GM19438 (cell line): Measurements from ENCODE around the gene SMARCB1.

Experiments
- ATAC-seq: cut with Tn5 transposase; IDR thresholded peaks from one replicate; pipeline ENCODE4 v1.9.1; 2021; ENCODE audit warnings: low read depth; ENCODE audit not compliant: unreplicated experiment

The SMARCB1 gene

GRCh38 chr22:23786752-23787599, at the start of gene SMARCB1:
TSS of gene SMARCB1 (plus strand) at chr22:23786966. CDS start at chr22:23787170, 204 bp downstream.
- ATAC-seq: peak; percentile 66

- no peak for ATAC-seq
Observed at GRCh38 chr22:23737696-23738095, 49.1 kb upstream of the SMARCB1 start.

- ATAC-seq: no peak
Observed at GRCh38 chr22:23742505-23743264, 44.1 kb upstream of the SMARCB1 start.

- ATAC-seq: no peak
Observed at GRCh38 chr22:23743303-23743705, 43.5 kb upstream of the SMARCB1 start.

GRCh38 chr22:23744001-23744400, 42.8 kb upstream of the SMARCB1 start:
- no peak for ATAC-seq

GRCh38 chr22:23744485-23744884, 42.3 kb upstream of the SMARCB1 start:
- no peak for ATAC-seq

- ATAC-seq: no peak
Observed at GRCh38 chr22:23745791-23746190, 41.0 kb upstream of the SMARCB1 start.

- no peak for ATAC-seq
Observed at GRCh38 chr22:23749841-23750301, 36.9 kb upstream of the SMARCB1 start.

GRCh38 chr22:23750367-23750713, 36.4 kb upstream of the SMARCB1 start:
- ATAC-seq: no peak

- ATAC-seq: peak; percentile 68
Observed at GRCh38 chr22:23750714-23751440, 35.9 kb upstream of the SMARCB1 start, which contains the start of gene ZNF70. TSS of gene ZNF70 (minus strand) at chr22:23751112. CDS start at chr22:23745140, 5,972 bp downstream.

- no peak for ATAC-seq
Observed at GRCh38 chr22:23751441-23751996, 35.2 kb upstream of the SMARCB1 start.

GRCh38 chr22:23752090-23752691, 34.6 kb upstream of the SMARCB1 start:
- ATAC-seq: no peak

GRCh38 chr22:23752750-23753149, 34.0 kb upstream of the SMARCB1 start:
- no peak for ATAC-seq

GRCh38 chr22:23753385-23753784, 33.4 kb upstream of the SMARCB1 start:
- no peak for ATAC-seq

- ATAC-seq: no peak
Observed at GRCh38 chr22:23754220-23754919, 32.4 kb upstream of the SMARCB1 start, which contains the start of gene VPREB3. TSS of gene VPREB3 (minus strand) at chr22:23754425. CDS start at chr22:23754363, 62 bp downstream.

GRCh38 chr22:23754980-23755636, 31.7 kb upstream of the SMARCB1 start:
- no peak for ATAC-seq

GRCh38 chr22:23755711-23756110, 31.1 kb upstream of the SMARCB1 start:
- ATAC-seq: no peak

- ATAC-seq: no peak
Observed at GRCh38 chr22:23756891-23757290, 29.9 kb upstream of the SMARCB1 start.

GRCh38 chr22:23759566-23759965, 27.2 kb upstream of the SMARCB1 start:
- no peak for ATAC-seq
